PC-3 (cell line): Measurements from ENCODE around the gene CNTNAP5.

Experiments
- EZH2 ChIP-seq: fragments of 300-600 bp; sonication (generic); IDR thresholded peaks from one replicate; pipeline ENCODE4 v1.6.1; 2017; ENCODE audit warnings: antibody characterized with exemption, mild to moderate bottlenecking, low read length; ENCODE audit not compliant: unreplicated experiment
- EZH2phosphoT487 ChIP-seq: fragments of 300-600 bp; sonication (generic); IDR thresholded peaks from 2 replicates; pipeline ENCODE4 v1.6.1; 2018; ENCODE audit warnings: mild to moderate bottlenecking, antibody characterized with exemption, low read length, borderline replicate concordance
- TF ChIP-seq, protein P1 (sequence below): fragments of 300-600 bp; sonication (generic); conservative IDR thresholded peaks from 2 replicates; pipeline ENCODE4 v1.5.1; 2017; ENCODE audit warnings: antibody characterized with exemption, low read depth, mild to moderate bottlenecking, low read length

DNA sequence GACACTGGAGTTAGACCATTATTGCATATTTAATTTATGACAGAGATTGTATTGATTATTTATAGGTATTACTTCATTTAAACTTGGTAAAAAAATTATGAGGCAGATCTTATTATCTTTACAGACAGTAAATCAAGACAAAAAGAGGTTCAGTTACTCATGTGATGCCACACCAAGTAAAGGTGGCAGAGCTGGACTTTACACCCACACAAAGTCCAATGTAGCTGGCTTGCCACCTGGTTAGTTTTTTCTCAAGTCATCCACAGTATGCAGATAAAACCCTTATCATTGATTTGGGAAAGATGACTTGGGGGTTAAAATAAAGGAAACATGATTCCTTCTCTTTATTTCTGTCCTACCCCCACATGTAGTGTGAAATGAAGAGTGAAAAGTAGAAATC, 137.2 kb downstream of the CNTNAP5 start:
- TF ChIP-seq, protein P1, sequence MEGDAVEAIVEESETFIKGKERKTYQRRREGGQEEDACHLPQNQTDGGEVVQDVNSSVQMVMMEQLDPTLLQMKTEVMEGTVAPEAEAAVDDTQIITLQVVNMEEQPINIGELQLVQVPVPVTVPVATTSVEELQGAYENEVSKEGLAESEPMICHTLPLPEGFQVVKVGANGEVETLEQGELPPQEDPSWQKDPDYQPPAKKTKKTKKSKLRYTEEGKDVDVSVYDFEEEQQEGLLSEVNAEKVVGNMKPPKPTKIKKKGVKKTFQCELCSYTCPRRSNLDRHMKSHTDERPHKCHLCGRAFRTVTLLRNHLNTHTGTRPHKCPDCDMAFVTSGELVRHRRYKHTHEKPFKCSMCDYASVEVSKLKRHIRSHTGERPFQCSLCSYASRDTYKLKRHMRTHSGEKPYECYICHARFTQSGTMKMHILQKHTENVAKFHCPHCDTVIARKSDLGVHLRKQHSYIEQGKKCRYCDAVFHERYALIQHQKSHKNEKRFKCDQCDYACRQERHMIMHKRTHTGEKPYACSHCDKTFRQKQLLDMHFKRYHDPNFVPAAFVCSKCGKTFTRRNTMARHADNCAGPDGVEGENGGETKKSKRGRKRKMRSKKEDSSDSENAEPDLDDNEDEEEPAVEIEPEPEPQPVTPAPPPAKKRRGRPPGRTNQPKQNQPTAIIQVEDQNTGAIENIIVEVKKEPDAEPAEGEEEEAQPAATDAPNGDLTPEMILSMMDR, result no peak
- TF ChIP-seq EZH2, result no peak
- TF ChIP-seq EZH2phosphoT487, result no peak
